AG04450 (cell line): ENCODE results near the gene SPINT2. TPM values are rescaled to one million over a fixed set of nuclear protein-coding genes. Genes with fewer than 3 reads are reported as not detected.
A peak's percentile ranks its signal among the peaks of the same experiment; 100 is the strongest.

ENCODE experiments used
- CTCF ChIA-PET: fragments of 300-600, 350-600 bp; formaldehyde crosslinking; extraction: SDS; loops from one replicate; lab custom pipeline; 2022; ENCODE audit warnings: antibody characterized with exemption, inconsistent platforms; lab: Charles Lee
- POLR2A ChIA-PET: fragments of 350-600 bp; formaldehyde crosslinking; extraction: SDS; loops from one replicate; lab custom pipeline; 2021; ENCODE audit warnings: antibody characterized with exemption, inconsistent platforms; lab: Yijun Ruan, JAX
- DNase-seq: peaks from one replicate; pipeline ENCODE4 v3.0.0-alpha.2; 2011; ENCODE audit warnings: low read depth, low spot score
- H3K27ac ChIP-seq: one replicate; pipeline ENCODE4 v1.5.1; 2012; ENCODE audit warnings: low read depth, low read length, control low read depth
- H3K27me3 ChIP-seq: one replicate; pipeline ENCODE4 v1.6.0; 2012; ENCODE audit warnings: low read length; ENCODE audit not compliant: control insufficient read depth, insufficient read depth
- H3K4me3 ChIP-seq: 2 replicates; pipeline ENCODE4 v1.5.1; 2011; ENCODE audit warnings: mild to moderate bottlenecking, low read depth, low read length, control low read depth
- H3K9me3 ChIP-seq: 2 replicates; pipeline ENCODE4 v1.5.1; 2012; ENCODE audit warnings: low read length; ENCODE audit not compliant: control insufficient read depth, insufficient read depth
- polyA plus RNA-seq: library from polyadenylated mRNA; depleted of rRNA; stranded (reverse); fragments of >200 nt; gene quantifications from 2 replicates; pipeline ENCODE4 v1.2.3, GENCODE V29; 2011
- TF ChIP-seq, protein P1 (sequence below): IDR thresholded peaks from 2 replicates; pipeline ENCODE4 v1.5.1; 2011; ENCODE audit warnings: low read depth, low read length, control low read depth, inconsistent platforms

Gene SPINT2
- polyA plus RNA-seq, 1 experiment, result 1.8 TPM

DNA sequence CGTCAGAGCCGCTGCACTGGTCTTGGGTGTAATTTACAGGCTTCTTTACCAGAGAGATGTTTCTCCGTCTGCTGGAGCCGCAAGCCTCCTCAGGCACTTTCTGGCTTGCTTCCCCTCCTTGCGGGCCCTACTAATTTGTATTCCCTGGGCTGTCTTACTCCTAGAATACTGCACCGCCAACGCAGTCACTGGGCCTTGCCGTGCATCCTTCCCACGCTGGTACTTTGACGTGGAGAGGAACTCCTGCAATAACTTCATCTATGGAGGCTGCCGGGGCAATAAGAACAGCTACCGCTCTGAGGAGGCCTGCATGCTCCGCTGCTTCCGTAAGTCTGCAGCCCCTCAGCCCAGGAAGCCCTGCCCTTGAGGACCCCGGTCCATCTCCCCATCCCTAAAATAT is 25.6 kb downstream of the SPINT2 start:
- peak overlapping the region; percentile 70 for H3K27ac ChIP-seq
- H3K9me3 ChIP-seq, result no peaks in the 10 kb centered on the region
- POLR2A ChIA-PET, result interaction anchor here (0.6 to 1.2 kb wide), 7 partner anchors 8 to 285 kb away, joined by 3 to 6 read pairs (median 4); partner anchors contain the start of gene C19orf33
- CTCF ChIA-PET, result interaction anchor here (1.2 to 2.4 kb wide), 2 partner anchors 9 to 46 kb away, joined by 3 to 10 read pairs; no protein-coding TSS in a partner anchor
- TF ChIP-seq, protein P1, sequence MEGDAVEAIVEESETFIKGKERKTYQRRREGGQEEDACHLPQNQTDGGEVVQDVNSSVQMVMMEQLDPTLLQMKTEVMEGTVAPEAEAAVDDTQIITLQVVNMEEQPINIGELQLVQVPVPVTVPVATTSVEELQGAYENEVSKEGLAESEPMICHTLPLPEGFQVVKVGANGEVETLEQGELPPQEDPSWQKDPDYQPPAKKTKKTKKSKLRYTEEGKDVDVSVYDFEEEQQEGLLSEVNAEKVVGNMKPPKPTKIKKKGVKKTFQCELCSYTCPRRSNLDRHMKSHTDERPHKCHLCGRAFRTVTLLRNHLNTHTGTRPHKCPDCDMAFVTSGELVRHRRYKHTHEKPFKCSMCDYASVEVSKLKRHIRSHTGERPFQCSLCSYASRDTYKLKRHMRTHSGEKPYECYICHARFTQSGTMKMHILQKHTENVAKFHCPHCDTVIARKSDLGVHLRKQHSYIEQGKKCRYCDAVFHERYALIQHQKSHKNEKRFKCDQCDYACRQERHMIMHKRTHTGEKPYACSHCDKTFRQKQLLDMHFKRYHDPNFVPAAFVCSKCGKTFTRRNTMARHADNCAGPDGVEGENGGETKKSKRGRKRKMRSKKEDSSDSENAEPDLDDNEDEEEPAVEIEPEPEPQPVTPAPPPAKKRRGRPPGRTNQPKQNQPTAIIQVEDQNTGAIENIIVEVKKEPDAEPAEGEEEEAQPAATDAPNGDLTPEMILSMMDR, result no peak
- no peaks in the 10 kb centered on the region for H3K27me3 ChIP-seq
- DNase-seq, result no peak
- H3K4me3 ChIP-seq, result no peak overlapping the region

DNA sequence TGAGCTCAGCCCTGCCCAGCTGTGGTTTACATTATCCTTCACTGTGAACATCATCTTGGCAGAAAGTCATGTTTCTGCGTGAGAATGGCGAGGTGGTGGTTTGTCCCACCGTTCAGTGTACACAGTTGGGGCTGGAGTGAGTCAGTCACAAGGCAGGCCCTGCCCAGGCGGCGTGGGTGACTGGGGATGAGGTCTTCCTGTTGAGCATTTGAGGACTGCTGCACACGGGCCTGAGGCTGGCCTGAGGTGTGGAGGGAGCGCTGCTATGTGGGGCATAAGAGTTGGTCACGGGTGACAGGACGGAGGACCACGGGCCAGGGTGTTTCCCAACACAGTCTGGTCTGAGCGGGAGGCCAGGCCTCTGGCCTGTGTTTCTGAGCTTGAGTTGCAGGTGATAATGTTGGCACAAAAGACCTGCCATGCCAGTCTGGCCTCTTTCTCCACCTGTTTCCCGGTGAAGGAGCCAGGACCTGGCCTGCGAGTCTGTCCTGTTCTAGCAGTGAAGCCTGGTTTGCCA is 26.3 kb downstream of the SPINT2 start:
- peak; percentile 86 for DNase-seq
- Histone ChIP-seq H3K27me3 (no peaks in the 10 kb centered on the region), H3K27ac (peak overlapping the region; percentile 80), H3K4me3 (no peak overlapping the region), H3K9me3 (no peaks in the 10 kb centered on the region)
- ChIA-PET POLR2A (interaction anchor here (0.6 to 1.2 kb wide), 5 partner anchors 8 to 40 kb away, joined by 3 to 6 read pairs (median 4); partner anchors contain the start of gene C19orf33), CTCF (interaction anchor here (1.2 to 2.4 kb wide), 2 partner anchors 8 to 47 kb away, joined by 3 to 10 read pairs; no protein-coding TSS in a partner anchor)
- TF ChIP-seq, protein P1, result no peak

DNA sequence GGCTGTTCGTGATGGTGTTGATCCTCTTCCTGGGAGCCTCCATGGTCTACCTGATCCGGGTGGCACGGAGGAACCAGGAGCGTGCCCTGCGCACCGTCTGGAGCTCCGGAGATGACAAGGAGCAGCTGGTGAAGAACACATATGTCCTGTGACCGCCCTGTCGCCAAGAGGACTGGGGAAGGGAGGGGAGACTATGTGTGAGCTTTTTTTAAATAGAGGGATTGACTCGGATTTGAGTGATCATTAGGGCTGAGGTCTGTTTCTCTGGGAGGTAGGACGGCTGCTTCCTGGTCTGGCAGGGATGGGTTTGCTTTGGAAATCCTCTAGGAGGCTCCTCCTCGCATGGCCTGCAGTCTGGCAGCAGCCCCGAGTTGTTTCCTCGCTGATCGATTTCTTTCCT is 27.5 kb downstream of the SPINT2 start:
- TF ChIP-seq, protein P1, result no peak
- H3K27me3 ChIP-seq, result no peaks in the 10 kb centered on the region
- POLR2A ChIA-PET, result no interaction called here

DNA sequence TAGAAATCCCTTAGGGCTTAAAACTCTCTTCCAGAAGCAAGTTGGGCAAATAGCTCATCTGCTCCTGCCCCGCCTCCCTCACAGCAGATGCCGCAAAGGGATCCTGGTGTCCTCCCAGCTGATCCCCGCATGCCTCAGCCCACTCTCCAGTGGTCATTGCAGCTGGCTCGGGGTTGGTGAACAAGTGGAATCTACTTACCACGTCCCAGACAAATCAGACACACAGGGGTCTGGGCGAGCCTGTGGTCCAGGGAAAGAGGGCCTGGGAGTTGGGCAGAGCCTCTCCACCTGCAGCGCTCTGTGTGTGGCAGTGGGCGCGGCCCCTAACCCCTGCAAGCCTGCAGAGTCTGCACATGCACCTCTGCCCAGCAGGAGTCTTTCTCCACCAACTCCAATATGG is 28.9 kb downstream of the SPINT2 start:
- no peaks in the 10 kb centered on the region for H3K9me3 ChIP-seq
- CTCF ChIA-PET, result no interaction called here
- no peak for DNase-seq
- H3K27me3 ChIP-seq, result no peaks in the 10 kb centered on the region
- TF ChIP-seq, protein P1, result no peak
- POLR2A ChIA-PET, result no interaction called here
- no peak overlapping the region for H3K27ac ChIP-seq
- no peak overlapping the region for H3K4me3 ChIP-seq

More for the DNA sequence above, 27.5 kb downstream of the SPINT2 start:
- no peaks in the 10 kb centered on the region for H3K9me3 ChIP-seq
- DNase-seq, result no peak
- CTCF ChIA-PET, result interaction anchor here (2.4 kb wide), 1 partner anchor 48 kb away, joined by 10 read pairs; no protein-coding TSS in a partner anchor
- no peak overlapping the region for H3K27ac ChIP-seq
- no peak overlapping the region for H3K4me3 ChIP-seq

DNA sequence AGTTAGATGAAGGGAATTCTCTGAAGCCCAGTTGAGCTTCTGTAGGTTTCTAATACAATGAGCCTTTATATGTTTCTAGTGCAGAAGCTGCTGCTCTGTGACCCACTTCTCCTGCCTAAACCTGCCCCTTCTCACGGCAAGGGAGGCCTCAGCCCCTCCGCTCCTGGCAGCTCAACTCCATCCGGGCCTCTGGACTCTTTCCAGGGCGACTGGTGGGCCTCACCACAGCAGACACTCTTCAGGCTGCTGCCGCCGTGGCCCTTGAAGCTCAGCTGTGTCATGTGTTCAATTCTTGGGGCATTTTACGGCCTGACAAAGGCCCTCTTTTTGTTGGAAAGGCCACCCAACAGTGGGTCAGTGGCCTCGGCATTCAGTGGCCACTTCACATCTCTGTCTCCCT is 29.7 kb downstream of the SPINT2 start:
- DNase-seq, result no peak
- CTCF ChIA-PET, result no interaction called here
- Histone ChIP-seq H3K27me3 (no peaks in the 10 kb centered on the region), H3K4me3 (no peak overlapping the region), H3K9me3 (no peaks in the 10 kb centered on the region), H3K27ac (no peak overlapping the region)
- TF ChIP-seq, protein P1, result no peak
- POLR2A ChIA-PET, result no interaction called here
